ENCODE results near the gene TCP11.

DNA sequence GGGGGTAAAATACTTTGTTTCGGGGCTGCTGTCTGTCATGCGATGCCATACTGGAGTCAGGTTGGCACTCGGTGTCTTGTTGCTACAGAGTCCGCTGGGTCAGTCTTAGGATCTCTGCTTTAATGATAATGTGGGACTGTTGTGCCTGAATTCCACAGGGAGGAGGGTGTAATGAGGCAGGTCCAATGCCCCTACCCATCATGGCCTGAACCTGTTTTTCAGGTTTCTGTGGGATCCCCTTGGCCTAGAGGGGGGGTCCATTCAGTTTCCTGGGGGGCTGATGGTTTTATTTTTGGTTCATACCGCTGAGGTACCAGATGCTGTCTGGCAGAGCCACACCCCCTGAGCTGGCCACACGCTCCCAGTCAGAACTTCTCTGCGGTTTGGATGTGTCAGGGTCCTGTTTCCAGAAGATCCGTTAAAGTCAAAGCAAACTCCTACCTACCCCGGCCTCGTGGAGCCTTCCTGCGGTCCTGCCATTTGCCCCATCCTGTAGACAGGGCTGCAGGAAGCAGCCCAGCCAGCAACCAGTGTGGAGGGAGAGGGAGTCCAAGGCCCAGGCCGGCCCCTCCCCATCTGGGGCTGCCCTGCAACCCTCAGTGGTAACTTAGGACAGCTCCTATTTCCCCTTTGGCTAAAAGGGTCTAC is 69.7 kb downstream of the TCP11 start:
- no peak for TF ChIP-seq CTCF (IDR thresholded peaks at IDR 0.05; ENCODE audit: low read depth, low read length, missing input control)
- TF ChIP-seq ATF3 (IDR thresholded peaks at IDR 0.05) = no peak
- TF ChIP-seq TAF1 (conservative IDR thresholded peaks at IDR 0.05) = no peak
- TF ChIP-seq YY1 (IDR thresholded peaks at IDR 0.05) = no peak
- no peak for TF ChIP-seq EGR1 (IDR thresholded peaks at IDR 0.05; ENCODE audit: low read depth in 2 of 2)
- TF ChIP-seq ZBTB33 (IDR thresholded peaks at IDR 0.05) = no peak
- no peak for TF ChIP-seq RAD21 (IDR thresholded peaks at IDR 0.05)
- TF ChIP-seq REST (IDR thresholded peaks at IDR 0.05) = no peak
- TF ChIP-seq SP1 (IDR thresholded peaks at IDR 0.05) = no peak
- no peak for TF ChIP-seq JUND (IDR thresholded peaks at IDR 0.05)
